ENCODE measurements around the gene PUSL1. TPM values are rescaled to one million over a fixed set of nuclear protein-coding genes. Genes with fewer than 3 reads are reported as not detected.

Gene PUSL1
- total RNA-seq, 1 experiment from 2014 or later = 43.9 TPM

- DNase-seq (ENCODE audit: low read depth) = no peak
Measured at GRCh38 chr1:1351511-1352427, 43.4 kb downstream of the PUSL1 start.

GRCh38 chr1:1352786-1353388 lies 44.5 kb downstream of the PUSL1 start:
- no peak for DNase-seq (ENCODE audit: low read depth)

- no peak for DNase-seq (ENCODE audit: low read depth)
Measured at GRCh38 chr1:1353389-1354151, 45.2 kb downstream of the PUSL1 start.

- DNase-seq (ENCODE audit: low read depth) = no peak
Measured at GRCh38 chr1:1354271-1355247, 46.2 kb downstream of the PUSL1 start.

GRCh38 chr1:1355416-1355815 lies 47.0 kb downstream of the PUSL1 start:
- DNase-seq (ENCODE audit: low read depth) = no peak

GRCh38 chr1:1356166-1356795 lies 47.9 kb downstream of the PUSL1 start:
- no peak for DNase-seq (ENCODE audit: low read depth)

GRCh38 chr1:1356796-1357401 lies 48.5 kb downstream of the PUSL1 start:
- DNase-seq (ENCODE audit: low read depth) = no peak

- no peak for DNase-seq (ENCODE audit: low read depth)
Measured at GRCh38 chr1:1357871-1358432, 49.6 kb downstream of the PUSL1 start.

GRCh38 chr1:1358433-1359271 lies 50.3 kb downstream of the PUSL1 start, which contains the start of gene MXRA8:
MXRA8 (minus strand) TSS chr1:1358555; CDS start chr1:1358504, 51 bp downstream.
- DNase-seq (ENCODE audit: low read depth) = no peak

GRCh38 chr1:1359308-1359663 lies 50.9 kb downstream of the PUSL1 start:
- no peak for DNase-seq (ENCODE audit: low read depth)

GRCh38 chr1:1359664-1360468 lies 51.5 kb downstream of the PUSL1 start:
- DNase-seq (ENCODE audit: low read depth) = no peak

- DNase-seq (ENCODE audit: low read depth) = peak; percentile 92
Measured at GRCh38 chr1:1360506-1361169, 52.2 kb downstream of the PUSL1 start.

Small RNAs within 50 kb of the gene (small RNA-seq; reads per million reads assigned to genes)
- gene MIR6726 = not detected

Other genes with a start within 250 kb of the PUSL1 start
- not detected in 2 replicates for gene RNF223, start 234.3 kb upstream of the PUSL1 start, total RNA-seq (2014; rRNA removed; shearing (Covaris generic))
- 17.8 and 19.8 TPM in 2 replicates for gene C1orf159, start 192.5 kb upstream of the PUSL1 start, total RNA-seq (2014; rRNA removed; shearing (Covaris generic))
- not detected in 2 replicates for gene TTLL10, start 134.7 kb upstream of the PUSL1 start, total RNA-seq (2014; rRNA removed; shearing (Covaris generic))
- not detected in 2 replicates for gene TNFRSF18, start 102.0 kb upstream of the PUSL1 start, total RNA-seq (2014; rRNA removed; shearing (Covaris generic))
- gene TNFRSF4, start 94.4 kb upstream of the PUSL1 start, total RNA-seq (2014; rRNA removed; shearing (Covaris generic)) = 0.88 TPM in 1 of 2 replicates, not detected in the other
- 110 and 119 TPM in 2 replicates for gene SDF4, start 76.6 kb upstream of the PUSL1 start, total RNA-seq (2014; rRNA removed; shearing (Covaris generic))
- gene B3GALT6, start 76.4 kb upstream of the PUSL1 start, total RNA-seq (2014; rRNA removed; shearing (Covaris generic)) = 27.3 and 37.6 TPM in 2 replicates
- 0.40 and 1.5 TPM in 2 replicates for gene C1QTNF12, start 61.9 kb upstream of the PUSL1 start, total RNA-seq (2014; rRNA removed; shearing (Covaris generic))
- 125 and 139 TPM in 2 replicates for gene UBE2J2, start 34.7 kb upstream of the PUSL1 start, total RNA-seq (2014; rRNA removed; shearing (Covaris generic))
- gene SCNN1D, start 28.2 kb upstream of the PUSL1 start, total RNA-seq (2014; rRNA removed; shearing (Covaris generic)) = 0.20 and 0.59 TPM in 2 replicates
- 28.9 and 34.9 TPM in 2 replicates for gene ACAP3, start 667 bp upstream of the PUSL1 start, total RNA-seq (2014; rRNA removed; shearing (Covaris generic))
- 142 and 143 TPM in 2 replicates for gene INTS11, start 16.1 kb downstream of the PUSL1 start, total RNA-seq (2014; rRNA removed; shearing (Covaris generic))
- gene CPTP, start 16.2 kb downstream of the PUSL1 start, total RNA-seq (2014; rRNA removed; shearing (Covaris generic)) = 36.8 and 55.0 TPM in 2 replicates
- gene TAS1R3, start 22.7 kb downstream of the PUSL1 start, total RNA-seq (2014; rRNA removed; shearing (Covaris generic)) = 0.03 and 0.08 TPM in 2 replicates
- 113 and 118 TPM in 2 replicates for gene DVL1, start 40.8 kb downstream of the PUSL1 start, total RNA-seq (2014; rRNA removed; shearing (Covaris generic))
- 0.11 and 0.50 TPM in 2 replicates for gene MXRA8, start 50.0 kb downstream of the PUSL1 start, total RNA-seq (2014; rRNA removed; shearing (Covaris generic))
- gene AURKAIP1, start 66.6 kb downstream of the PUSL1 start, total RNA-seq (2014; rRNA removed; shearing (Covaris generic)) = 318 and 349 TPM in 2 replicates
- gene CCNL2, start 90.7 kb downstream of the PUSL1 start, total RNA-seq (2014; rRNA removed; shearing (Covaris generic)) = 74.6 and 96.1 TPM in 2 replicates
- gene MRPL20, start 98.7 kb downstream of the PUSL1 start, total RNA-seq (2014; rRNA removed; shearing (Covaris generic)) = 319 and 342 TPM in 2 replicates
- not detected in 2 replicates for gene ANKRD65, start 112.7 kb downstream of the PUSL1 start, total RNA-seq (2014; rRNA removed; shearing (Covaris generic))
- gene VWA1, start 127.1 kb downstream of the PUSL1 start, total RNA-seq (2014; rRNA removed; shearing (Covaris generic)) = 0.05 and 0.23 TPM in 2 replicates
- gene ATAD3C, start 141.1 kb downstream of the PUSL1 start, total RNA-seq (2014; rRNA removed; shearing (Covaris generic)) = 0.03 TPM in 1 of 2 replicates, not detected in the other
- 57.0 and 59.0 TPM in 2 replicates for gene ATAD3B, start 163.2 kb downstream of the PUSL1 start, total RNA-seq (2014; rRNA removed; shearing (Covaris generic))
- 93.9 and 96.6 TPM in 2 replicates for gene ATAD3A, start 203.6 kb downstream of the PUSL1 start, total RNA-seq (2014; rRNA removed; shearing (Covaris generic))
- 3.1 TPM in 1 of 2 replicates, not detected in the other for gene TMEM240, start 232.0 kb downstream of the PUSL1 start, total RNA-seq (2014; rRNA removed; shearing (Covaris generic))

Data from HT1080 (cell line).